ENCODE measurements around the gene UPK3A.

UPK3A gene

DNA sequence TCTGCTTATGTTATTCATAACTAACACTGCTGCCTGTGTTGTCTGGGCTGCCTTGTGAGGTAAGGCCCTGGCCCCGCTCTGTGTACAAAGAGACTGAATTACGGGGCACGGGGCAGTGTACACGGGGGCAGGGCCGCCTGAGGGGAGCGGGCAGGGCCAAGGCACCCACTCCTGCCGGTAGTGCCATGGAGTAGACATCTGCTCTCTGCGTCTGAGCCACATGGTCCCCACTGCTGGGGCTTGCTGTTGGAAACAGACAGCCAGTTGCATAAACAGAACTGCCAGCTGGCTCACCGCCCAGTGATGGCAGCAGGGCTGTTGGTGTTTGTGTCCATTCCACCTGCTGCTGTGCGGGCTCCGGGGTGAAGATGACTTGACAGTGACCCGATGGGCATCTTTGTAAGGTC, 44.8 kb downstream of the UPK3A start:
- no peak for DNase-seq (ENCODE audit: low read depth in 2 of 2)

DNA sequence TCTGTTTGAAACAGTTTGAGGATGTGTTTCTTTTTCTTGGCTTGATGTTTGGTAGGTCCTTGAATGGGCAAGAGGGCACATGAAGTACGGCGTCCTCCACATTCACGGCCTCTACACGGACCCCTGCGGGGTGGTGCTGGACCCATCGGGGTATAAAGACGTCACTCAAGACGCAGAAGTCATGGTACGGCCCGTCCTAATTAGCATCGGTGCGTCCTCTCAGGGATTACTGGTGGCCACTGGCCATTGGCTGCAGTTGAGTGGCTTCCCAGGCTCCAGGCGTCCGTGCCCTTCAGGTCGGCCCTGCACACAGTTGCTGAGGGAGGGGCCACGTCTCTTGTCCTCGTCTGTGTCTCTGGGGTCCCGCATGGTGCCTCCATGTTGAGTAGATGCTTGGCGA, 45.8 kb downstream of the UPK3A start:
- no peak for DNase-seq (ENCODE audit: low read depth in 2 of 2)

DNA sequence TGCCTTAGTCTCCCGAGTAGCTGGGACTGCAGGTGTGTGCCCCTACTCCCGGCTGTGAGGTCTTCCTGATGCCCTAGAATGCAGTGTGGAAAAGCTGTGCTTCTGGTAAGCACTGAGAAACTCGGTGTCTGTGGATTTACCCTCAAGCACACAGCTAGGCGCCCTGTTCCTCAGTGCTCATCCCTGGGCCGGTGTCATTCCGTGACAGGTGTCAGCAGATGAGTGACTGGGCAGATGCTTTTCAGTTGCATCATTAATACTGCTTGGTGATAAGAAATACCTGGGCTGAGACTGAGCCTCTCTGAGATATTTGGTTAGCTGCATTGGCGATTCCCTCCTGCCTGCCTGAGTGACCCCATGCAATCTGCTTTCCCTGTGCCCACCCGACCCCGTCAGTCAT, 46.7 kb downstream of the UPK3A start:
- no peak for DNase-seq (ENCODE audit: low read depth in 2 of 2)

GRCh38 chr22:45332001-45332400, 47.3 kb downstream of the UPK3A start:
- no peak for DNase-seq (ENCODE audit: low read depth in 2 of 2)

DNA sequence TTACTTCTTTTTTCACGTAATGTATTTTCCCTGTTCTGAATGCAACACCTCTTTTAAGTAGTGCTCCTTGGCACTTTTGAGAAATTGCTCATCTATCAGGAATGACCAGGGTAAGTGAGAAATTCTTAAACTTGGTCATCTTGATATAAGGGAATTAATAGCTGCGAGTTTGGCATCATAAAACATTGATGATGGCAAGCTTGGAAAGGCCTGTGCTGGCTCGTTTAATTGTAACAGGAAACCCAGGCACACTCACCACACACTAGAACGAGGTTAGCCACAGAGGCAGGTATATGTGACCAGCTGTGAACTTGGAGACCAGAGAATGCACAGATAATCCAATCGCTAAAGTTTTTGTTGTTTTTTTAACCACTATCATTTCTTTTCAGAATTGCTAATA, 49.3 kb downstream of the UPK3A start:
- no peak for DNase-seq (ENCODE audit: low read depth in 2 of 2)

DNA sequence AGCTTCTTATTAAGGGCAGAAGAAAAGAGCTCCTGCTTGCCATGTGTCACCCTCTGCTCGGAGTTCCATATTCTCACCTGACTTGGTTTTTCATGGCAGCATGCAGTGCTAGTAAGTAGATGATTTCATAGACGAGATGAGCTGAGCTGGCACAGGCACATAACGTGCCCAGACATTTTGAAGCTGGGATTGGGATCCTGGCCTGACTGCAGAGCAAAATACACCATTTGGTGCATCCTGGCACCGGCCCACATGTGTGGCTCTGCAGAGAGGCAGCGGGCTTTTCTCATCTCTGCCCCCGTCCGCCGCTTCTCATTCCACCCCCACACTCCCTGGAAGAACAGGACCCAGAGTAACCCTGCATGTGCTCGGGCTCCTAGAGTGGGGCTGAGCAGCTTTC, 49.8 kb downstream of the UPK3A start:
- no peak for DNase-seq (ENCODE audit: low read depth in 2 of 2)

DNA sequence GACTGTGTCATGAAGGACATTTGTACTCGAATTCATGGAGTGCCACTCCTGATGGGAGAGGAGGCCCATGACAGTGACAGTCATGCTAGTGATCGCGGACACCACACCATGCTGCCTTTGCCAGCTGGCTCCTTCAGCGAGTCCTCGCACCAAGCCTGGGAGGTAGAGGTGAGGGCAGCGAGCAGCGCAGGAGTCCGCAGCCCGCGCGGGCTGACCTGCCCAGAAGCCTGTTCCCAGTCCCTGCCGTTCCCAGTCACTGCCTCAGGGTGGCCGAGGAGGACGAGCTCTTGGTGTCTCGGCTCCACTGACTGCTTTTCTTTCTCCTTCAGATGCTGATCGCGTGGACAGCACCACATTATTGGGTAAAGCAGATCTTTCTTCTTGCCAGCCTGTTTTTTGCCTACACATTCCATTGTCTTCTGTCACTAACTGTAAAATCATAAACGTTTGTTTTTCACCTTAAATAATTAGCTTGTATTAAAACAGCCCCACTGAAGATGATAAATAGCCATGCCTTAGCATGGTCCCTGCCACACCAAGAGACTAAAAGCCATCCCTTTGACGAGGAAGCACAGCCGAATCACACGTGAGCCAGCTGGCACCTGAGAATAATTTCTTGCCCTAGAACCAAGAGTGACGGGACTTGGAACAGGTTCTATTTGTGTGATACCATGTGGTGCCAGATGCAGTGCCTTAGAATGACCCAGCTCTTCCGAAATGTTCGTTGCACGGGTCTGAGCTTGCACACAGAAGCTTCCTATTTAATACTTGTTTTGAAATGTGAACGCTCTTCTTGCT, 50.5 kb downstream of the UPK3A start:
- no peak for DNase-seq (ENCODE audit: low read depth in 2 of 2)

GRCh38 chr22:45335854-45336522, 51.2 kb downstream of the UPK3A start:
- no peak for DNase-seq (ENCODE audit: low read depth in 2 of 2)

DNA sequence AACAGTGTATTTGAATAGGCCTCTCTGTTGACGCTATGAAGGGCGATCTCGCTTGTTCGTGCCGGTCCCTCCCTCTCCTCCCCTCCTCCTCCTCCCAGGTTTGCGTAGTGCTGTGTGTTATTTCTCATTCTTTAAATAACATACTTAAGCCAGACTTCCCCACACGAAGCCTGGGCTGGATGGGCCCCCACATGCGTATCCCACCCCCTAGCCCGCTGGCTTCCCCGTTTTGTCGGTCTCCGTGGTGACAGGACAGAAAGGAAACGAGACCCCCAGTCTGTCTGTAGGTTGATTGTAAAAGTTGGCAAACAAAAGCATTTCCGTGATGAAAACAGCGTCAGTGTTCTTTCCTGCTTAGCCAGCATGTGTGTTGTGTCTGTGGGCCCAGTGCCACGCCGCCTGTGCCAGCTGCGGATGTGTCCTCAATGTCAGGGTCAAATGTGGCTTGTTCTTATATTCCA, 52.3 kb downstream of the UPK3A start:
- DNase-seq (ENCODE audit: low read depth in 2 of 2), result no peak

DNA sequence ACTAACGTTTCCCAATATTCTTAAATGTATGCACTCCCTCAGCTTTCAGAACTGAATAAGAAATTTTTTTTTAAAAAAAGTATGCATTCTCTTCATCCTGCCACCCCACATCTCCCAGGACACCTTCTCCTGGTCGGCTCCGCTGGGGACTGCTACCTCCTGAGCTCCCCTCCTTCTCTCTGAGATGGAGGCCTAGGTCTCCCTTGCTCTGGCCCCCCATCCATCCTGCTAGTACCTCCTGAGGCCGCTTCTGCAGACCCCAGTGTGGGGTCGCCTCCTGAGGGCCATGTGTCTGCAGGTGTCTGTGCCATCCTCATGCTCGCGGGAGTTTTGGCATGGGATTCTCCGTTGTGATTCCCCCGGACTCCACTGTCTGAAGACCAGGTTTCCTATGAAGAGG, 52.8 kb downstream of the UPK3A start:
- DNase-seq (ENCODE audit: low read depth in 2 of 2), result no peak

GRCh38 chr22:45338795-45339194, 54.0 kb downstream of the UPK3A start:
- no peak for DNase-seq (ENCODE audit: low read depth in 2 of 2)

GRCh38 chr22:45340323-45340722, 55.6 kb downstream of the UPK3A start:
- DNase-seq (ENCODE audit: low read depth in 2 of 2), result no peak

- no peak for DNase-seq (ENCODE audit: low read depth in 2 of 2)
These were observed 56.7 kb downstream of the UPK3A start for GRCh38 chr22:45341498-45341897.

DNA sequence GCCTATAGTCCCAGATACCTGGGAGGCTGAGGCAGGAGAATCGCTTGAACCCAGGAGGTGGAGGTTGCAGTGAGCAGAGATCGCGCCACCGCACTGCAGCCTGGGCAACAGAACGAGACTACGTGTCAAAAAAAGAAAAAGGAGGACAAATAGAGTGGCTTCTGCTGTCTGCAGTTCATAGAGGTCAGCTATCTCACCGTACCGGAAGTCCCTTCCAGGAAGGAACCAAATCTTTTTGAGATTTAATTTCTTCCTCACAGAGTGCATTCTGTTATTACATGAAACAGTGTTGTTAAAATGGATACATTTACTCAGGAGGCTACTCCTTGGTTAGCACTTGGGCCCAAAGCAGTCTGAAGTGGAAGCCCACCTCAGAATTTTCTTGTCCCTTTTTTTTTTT, 58.4 kb downstream of the UPK3A start:
- DNase-seq (ENCODE audit: low read depth in 2 of 2), result no peak

GRCh38 chr22:45344334-45344733, 59.6 kb downstream of the UPK3A start:
- DNase-seq (ENCODE audit: low read depth in 2 of 2), result no peak
